OCI-LY7 (cell line): ENCODE data around the gene CDH23.

ENCODE experiments used
- CTCF ChIP-seq: fragments of 200-600 bp; sonication (generic); conservative IDR thresholded peaks from 2 replicates; pipeline ENCODE4 v1.5.1; 2014; ENCODE audit warnings: mild to moderate bottlenecking, antibody characterized with exemption, low read length, moderate library complexity, mixed read lengths
- EZH2phosphoT487 ChIP-seq: fragments of 200-600 bp; sonication (generic); IDR thresholded peaks from 2 replicates; pipeline ENCODE4 v1.6.1; 2018; ENCODE audit warnings: low read depth, borderline replicate concordance, mild to moderate bottlenecking, mixed run types, antibody characterized with exemption, low read length, moderate library complexity, mixed read lengths

- TF ChIP-seq CTCF = no peak; the same call in 1 of the 2 replicates
- TF ChIP-seq EZH2phosphoT487 = no peak
Measured at GRCh38 chr10:71727105-71727737, 330.5 kb downstream of the CDH23 start.
